Umbilical cord (tissue), 2 donors: Measurements from ENCODE around the gene CARNS1. TPM values are rescaled to one million over a fixed set of nuclear protein-coding genes. Genes with fewer than 3 reads are reported as not detected.
"Not testable (repeated sequence)": the region's sequence is repeated elsewhere in the genome, so short reads cannot be mapped to it uniquely, and the experiment has no call there.

Experiments
- DNase-seq: peaks from one replicate; pipeline ENCODE4 v3.0.0-alpha.2; 2015; ENCODE audit warnings: low spot score
- total RNA-seq: library from RNA; depleted of rRNA; stranded (reverse); fragments of >200 nt; gene quantifications from one replicate; pipeline ENCODE4 v1.2.3, GENCODE V29; 2014; ENCODE audit warnings: low replicate concordance; ENCODE audit not compliant: insufficient read depth

The CARNS1 gene
- total RNA-seq, 1 donor from 2014 or later = 1.2 TPM

DNA sequence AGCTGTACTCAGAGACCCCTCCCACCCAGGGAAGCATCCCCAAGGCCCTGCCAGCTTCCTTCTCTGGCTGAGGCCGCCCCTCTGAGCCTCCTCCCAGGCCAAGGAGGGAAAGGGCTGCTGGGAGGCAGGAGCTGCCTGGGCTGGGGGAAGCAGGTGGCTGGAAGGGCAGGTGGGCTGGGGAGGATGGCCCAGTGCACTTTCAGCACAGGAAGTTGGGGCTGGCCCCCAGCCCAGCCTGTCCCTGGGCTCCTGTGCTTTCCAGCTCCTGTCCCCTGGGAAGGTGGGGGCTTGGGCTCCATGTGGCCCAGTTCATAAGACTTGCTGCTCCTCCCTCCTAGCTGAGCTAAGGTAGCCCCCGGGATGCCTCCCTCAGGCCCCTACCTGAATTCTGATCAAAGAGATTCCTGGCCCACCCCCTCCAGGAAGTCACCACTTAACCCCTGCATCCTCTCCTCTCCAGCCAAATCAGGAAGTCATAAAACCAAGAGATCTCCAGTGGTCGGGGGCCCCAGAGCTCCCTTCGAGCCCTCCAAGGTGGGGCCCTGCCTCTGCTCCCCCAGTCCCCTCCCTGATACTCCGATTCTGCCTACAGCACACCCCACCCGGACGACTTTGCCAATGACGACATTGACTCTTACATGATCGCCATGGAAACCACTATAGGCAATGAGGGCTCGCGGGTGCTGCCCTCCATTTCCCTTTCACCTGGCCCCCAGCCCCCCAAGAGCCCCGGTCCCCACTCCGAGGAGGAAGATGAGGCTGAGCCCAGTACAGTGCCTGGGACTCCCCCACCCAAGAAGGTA, 18.7 kb upstream of the CARNS1 start:
- DNase-seq = no peak

DNA sequence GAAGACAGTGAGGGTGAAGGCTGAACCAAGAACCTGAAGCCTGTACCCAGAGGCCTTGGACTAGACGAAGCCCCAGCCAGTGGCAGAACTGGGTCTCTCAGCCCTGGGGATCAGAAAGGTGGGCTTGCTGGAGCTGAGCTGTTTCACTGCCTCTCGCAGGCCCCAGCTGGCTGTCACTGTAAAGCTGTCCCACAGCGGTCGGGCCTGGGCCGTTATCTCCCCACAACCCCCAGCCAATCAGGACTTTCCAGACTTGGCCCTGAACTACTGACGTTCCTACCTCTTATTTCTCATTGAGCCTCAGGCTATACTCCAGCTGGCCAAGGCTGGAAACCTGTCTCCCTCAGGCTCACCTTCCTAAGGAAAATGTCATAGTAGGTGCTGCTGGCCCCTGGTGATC, 17.9 kb upstream of the CARNS1 start:
- no peak for DNase-seq

DNA sequence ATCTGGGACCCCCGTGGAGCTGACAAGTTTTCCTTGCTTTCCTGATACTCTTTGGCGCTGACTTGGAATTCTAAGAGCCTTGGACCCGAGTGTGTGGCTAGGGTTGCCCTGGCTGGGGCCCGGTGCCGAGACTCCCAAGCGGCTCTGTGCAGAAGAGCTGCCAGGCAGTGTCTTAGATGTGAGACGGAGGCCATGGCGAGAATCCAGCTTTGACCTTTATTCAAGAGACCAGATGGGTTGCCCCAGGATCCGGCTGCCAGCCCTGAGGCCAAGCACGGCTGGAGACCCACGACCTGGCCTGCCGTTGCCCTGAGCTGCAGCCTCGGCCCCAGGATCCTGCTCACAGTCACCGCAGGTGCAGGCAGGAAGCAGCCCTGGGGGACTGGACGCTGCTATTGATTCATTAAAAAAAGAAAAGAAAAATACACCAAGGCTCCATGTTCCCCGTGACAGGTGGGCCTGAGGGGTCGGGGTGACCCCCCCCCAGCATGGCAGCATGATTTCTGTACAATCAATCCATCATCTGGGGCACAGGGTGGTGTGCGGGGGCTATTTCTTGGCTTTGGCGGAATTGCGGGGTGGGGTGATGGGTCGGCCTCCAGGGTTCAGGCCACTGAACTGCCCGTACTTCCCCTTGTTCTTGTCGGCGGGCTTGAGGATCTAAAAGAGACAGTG, 17.4 kb upstream of the CARNS1 start:
- DNase-seq = no peak

DNA sequence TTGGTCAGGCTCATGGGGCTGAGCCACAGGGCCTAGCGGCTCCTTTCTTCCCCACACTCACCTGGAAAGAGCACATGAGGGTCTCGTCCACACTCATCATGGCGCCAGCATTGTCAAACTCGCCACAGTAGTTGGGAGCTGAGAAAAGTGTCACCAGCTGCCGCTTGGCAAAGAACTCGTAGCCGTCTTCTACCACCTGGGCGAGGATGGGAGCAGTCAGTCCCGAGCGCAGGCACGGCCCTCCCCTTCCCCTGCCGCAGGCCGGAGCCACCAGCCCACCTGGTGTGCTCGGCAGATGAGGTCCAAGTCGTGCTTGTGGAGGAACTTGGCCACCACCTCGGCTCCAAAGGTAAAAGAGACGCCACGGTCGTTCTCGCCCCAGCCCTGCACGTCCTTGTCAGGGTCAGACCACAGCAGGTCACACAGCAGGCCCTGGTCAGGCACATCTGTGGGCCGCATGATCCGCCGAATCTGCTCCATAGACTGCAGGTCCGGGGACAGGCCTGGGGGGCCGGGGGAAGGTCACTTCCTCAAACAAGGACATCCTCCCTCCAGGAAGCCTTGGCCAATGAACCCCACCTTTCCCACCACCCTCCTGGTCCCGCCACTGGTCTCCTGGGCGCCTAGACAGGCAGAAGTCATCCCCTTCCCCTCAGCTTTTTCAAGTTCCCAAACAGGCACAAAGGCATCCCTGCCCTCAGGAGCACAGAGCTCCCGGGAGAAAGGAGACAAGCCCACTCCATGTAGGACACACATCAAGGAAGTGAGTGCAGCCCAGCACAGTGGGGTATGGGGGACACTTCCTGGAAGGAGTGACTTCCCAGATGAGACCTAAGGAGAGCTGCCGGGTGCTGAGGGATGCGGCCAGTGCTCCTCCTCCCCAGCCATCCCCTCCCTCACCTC, 16.6 kb upstream of the CARNS1 start:
- DNase-seq = no peak

DNA sequence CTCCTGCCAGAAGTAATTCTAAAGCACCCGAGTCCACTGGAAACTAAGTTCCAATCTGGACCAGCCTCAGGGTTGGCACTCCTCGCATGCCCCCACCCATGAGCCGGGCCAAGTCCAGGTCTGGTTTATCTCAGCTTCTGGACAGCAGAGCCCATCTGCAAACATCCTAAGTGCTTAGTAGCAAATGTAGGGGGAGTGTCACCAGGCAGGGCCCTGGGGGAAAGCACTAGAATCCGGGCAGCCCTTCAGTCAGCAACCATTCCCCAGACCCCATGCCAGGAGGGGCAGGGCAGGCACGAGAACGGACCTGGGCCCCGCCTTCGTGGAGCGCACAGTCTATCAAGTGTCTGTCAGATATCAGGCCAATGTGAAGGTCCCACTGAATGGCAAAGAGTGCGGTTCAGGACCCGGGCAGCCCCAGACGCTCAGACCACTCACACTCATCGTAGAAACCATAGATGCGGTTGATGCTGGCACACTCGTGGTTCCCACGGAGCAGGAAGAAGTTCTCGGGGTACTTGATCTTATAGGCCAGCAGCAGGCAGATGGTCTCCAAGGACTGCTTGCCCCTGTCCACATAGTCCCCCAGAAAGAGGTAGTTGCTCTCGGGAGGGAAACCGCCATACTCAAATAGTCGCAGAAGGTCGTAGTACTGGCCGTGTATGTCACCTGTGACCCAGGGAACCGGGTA, 15.1 kb upstream of the CARNS1 start:
- DNase-seq = peak; percentile 63

DNA sequence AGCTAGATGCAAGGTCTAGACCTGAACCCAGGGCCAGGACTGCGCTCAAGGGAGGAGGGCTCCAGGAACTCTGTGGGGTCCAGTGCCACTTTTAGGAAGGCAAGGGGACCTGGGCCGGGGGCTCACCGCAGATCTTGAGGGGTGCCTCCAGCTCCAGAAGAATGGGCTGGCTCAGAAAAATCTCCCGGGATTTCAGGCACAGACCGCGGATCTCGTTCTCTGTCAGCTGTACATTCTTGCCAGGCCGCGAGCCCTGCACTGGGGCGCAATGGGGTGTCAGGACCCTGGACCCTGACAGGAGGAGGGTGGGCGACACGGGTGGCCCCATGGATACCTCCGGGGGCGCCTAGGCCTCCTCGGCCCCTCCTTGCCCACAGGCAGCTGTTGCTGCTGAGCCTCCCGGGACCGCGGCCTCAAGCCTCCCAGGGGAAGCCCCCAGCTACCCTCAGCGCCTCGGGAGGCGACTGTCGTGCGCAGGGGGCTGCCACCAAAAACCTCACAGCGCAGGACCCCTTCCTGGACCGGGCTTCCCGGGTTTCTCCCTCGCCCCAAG, 14.5 kb upstream of the CARNS1 start:
- DNase-seq = no peak

DNA sequence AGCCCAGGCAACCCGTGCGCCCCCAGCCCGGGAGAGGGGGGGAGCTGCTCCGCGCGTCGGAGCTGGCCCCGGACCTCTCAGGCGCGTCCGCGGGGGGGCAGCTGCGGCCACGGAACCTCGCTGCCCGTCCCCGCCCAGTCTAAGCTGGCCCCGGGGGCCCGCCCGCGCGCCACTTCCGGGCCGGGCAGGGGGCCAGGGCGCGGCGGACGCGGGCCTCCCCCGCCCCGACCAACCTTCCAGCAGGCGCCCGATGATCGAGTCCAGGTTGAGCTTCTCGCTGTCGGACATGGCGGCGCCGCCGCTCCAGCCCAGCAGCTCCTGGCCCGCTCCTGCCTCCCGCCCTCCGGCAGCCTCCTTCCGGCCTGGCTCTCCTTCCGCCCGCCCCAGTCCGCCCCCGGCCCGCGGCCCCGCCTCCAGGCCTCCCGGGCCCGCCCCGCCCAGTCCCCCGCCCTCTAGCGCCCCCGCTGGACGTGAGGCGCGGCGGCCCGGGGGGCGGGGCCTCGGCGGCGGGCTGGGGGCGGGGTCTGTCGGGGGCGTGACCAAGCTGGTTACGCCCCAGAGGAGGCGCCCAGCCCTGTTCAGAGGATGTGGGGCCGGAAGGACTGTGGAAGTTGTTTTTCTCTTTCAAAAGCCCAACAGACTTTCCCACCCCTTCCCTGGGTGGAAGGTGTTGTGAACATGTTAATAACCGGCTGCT, 13.8 kb upstream of the CARNS1 start, which contains the start of gene PPP1CA:
PPP1CA (minus strand) TSS at position 364 of the 697 bp plus-strand sequence; CDS start at position 288, 76 bp downstream.
- peak; percentile 93 for DNase-seq

DNA sequence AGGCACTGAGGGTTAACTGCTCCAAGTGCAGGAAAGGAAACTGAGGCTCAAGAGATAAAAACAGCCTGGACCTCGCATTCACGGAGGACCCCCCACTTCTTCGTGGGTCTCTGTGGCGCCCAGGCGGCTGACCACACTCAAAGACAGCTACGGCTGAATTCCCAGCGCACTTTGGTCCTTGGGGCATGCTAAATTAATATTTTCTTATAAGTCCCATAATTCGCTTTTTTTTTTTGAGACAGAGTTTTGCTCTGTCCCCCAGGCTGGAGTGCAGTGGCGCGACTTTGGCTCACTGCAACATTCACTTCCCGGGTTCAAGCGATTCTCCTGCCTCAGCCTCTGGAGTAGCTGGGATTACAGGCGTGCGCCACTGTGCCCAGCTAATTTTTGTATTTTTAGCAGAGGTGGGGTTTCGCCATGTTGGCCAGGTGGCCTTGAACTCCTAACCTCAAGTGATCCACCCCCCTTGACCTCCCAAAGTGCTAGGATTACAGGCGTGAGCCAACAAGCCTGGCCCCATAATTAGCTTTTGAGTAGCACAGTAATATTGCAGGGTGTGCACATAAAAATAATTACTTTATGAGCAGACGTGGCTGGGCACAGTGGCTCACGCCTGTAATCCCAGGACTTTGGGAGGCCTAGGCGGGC, 13.2 kb upstream of the CARNS1 start:
- DNase-seq = not testable (repeated sequence)

DNA sequence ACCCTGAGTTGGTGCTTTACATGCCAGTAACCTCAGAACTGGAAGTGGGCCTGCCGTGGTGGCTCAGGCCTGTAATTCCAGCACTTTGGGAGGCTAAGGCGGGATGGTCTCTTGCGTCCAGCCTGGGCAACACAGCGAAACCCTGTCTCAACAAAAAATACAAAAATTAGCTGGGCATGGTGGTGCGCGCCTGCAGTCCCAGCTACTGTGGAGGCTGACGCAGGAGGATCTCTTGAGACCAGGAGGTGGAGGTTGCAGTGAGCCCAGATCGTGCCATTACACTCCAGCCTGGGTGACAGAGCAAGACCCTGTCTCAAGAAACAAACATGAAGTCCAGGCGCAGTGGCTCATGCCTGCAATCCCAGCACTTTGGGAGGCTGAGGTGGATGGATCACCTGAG, 12.4 kb upstream of the CARNS1 start:
- DNase-seq = not testable (repeated sequence)

DNA sequence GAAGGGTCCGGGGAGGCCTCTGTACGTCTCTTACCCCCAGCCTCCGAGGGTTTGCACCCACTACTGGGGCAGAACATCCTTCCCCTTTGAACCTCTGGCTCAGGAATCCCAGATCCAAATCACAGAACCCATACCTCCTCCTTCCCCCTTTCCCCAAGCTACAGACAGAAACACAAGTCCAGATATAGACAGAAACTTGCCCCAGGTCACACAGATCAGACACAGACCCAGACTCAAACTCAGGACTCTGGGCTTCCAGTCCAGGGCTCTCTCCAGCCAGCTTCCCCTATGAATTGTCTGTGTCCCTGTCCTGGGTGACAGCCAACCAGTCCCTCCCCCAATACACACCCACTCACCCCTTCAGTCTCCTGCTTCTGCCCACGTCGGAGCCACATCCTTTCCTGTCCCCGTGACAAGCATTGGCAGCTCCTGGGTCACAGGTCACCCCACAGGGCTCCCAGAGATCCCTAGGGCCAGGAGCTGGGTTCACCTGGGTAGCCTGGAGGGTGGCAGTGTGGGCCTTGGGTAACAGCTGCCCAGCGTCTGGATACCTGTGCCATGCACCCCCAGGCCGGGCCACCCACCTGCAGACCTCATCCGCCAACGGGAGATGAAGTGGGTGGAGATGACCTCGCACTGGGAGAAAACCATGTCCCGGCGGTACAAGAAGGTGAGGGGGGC, 10.8 kb upstream of the CARNS1 start:
- DNase-seq = no peak

DNA sequence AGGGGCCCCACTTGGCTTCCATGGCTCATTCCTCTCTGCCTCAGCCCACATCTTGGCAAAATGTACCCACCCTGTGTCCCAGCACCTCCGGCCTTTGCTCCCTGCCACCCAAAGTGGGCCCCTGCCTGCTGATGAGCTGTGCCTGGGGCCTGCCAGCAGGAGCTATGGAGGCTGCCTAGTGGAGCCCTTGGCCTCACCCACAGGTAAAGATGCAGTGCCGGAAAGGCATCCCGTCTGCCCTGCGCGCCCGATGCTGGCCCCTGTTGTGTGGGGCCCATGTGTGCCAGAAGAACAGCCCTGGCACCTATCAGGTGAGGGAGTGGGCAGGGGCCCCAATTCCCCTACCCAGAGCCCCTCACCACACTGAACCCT, 10.3 kb upstream of the CARNS1 start:
- DNase-seq = no peak

DNA sequence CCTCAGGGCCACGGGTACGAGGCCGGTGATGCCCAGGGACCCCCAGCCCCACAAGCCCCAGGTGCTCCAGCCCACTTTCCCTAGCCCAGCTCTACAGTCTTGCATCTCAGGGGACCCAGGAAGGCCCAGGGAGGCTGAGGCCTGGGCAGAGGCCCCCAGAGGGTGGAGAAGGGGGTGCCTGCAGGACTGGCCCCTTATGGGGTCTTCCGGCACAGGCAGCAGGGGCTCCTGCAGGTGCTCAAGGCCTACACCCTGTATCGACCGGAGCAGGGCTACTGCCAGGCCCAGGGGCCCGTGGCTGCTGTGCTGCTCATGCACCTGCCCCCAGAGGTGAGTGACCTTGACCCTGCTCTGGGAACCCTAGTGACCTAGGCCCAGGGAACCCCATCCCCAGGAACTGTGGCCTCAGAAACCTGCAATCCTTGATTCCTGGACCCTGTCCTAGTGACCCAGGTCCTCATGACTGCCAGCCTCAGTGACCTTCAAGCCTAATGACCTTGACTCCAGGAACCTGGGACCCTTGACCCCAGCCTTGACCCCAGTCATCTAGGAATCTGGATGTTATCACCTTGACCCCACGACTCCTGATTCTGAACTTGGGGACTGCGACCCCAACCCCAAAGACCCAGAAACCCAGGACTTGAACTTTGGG, 9.7 kb upstream of the CARNS1 start:
- DNase-seq = no peak

DNA sequence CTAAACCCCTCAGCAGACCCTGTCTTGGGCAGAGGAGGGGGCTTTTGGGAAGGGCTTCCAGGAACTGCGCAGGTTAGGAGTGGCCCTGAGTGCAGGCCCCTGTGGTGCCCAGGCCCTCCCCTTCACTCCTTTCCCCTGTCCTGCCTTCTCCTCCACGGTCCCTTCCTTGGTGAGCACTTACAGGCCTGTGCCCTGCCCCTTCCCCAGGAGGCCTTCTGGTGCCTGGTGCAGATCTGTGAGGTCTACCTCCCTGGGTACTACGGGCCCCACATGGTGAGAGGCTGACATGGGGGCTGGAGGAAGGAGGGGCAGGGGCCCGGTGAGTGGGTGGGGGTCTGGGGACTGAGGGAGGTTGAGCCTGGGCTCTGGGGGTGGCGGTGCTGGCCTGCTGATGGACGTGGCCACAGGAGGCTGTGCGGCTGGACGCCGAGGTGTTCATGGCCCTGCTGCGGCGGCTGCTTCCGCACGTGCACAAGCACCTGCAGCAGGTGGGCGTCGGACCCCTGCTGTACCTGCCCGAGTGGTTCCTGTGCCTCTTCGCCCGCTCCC, 9.0 kb upstream of the CARNS1 start:
- no peak for DNase-seq

DNA sequence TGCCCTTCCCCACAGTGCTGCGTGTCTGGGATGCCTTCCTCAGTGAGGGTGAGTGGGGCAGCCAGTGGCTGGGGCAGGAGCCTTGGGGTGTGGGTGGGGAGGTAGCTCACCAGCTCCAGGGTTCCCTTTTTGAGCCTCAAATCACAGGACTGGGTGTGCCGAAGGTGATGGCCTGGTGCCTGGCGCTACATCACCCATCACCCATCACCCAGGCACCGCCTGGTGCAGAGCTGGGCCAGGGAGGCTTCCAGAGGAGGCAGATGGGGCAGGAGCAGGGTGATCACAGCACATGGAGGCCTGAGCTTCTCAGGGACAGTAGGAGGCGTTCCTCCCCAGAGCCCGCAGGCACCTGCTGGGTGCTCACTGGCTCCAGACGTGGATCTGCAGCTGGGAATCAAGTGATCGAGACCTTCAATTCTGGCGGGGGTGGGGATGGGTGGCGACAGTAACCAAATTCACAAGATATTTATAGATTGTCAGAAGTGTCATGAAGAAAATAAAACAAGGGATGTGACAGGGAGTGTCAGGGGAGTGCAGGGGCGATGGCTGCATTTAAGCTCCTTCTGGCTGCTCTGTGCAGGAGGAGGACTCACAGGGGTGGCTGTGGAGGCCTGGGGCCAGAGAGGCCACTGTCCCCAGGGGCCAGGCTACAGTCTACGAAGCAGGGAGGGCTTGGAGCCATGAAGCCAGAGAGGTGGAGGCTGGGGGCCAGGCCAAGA, 8.3 kb upstream of the CARNS1 start:
- DNase-seq = no peak

DNA sequence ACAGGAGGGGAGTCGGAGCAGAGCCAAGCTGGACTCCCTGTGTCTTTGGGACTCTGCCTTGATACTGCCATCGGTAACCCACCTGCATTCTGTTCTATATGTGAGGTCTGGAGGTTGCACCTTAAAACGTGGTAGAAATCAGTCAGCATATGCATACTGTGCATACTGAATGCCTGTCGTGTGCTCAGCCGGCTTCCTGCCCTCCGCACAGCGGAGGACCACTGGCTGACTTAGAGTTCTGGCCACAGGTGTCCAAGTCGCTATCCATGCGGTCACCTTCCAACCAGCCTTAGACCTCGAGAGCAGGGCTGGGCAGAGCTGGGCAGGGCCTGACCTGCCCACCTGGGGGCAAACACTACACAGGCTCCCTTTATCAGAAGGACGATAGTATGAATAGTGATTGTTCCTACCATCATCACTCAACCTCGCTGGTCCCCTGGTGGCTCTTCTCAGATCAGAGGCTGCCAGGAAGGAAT, 7.8 kb upstream of the CARNS1 start:
- no peak for DNase-seq

DNA sequence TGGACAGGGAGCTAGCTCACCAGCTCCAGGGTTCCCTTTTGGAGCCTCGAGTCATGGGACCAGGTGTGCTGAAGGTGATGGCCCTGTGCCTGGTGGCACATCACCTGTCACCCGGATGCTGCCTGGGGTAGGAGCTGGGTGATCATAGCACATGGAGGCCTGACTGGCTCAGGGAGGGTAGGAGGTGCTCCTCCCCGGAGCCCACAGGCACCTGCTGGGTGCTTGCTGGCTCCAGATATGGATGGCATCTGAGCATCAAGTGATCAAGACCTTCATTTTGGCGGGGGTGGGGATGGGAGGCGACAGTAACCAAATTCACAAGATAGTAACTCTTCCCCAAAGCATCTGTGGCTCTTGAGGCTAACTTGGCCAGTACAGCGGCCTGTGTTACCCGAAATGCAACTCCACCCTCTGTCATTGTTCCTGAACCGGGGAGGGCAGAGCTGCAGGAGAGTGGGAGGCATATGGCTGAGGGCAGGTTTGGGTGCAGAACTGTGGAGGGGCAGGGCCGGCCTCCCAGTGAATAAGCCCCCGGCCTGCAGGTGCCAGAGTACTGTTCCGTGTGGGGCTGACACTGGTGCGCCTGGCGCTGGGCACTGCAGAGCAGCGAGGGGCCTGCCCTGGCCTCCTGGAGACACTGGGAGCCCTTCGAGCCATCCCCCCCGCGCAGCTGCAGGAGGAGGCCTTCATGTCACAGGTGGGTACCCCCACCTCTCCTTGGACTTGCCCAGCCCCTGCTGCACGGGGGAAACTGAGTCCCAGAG, 6.9 kb upstream of the CARNS1 start:
- DNase-seq = no peak

DNA sequence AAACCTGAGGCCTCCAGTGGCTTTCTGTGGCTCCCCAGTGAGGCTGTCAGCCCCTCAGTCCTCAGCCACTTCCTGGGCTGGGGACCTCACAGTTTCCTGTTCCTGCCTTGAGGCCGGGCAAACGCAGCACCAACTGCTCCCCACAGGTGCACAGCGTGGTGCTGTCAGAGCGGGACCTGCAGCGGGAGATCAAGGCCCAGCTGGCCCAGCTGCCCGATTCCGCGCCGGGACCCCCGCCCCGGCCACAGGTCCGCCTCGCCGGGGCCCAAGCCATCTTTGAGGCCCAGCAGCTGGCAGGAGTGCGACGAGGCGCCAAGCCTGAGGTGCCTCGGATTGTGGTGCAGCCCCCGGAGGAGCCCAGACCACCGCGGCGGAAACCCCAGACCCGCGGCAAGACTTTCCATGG, 6.2 kb upstream of the CARNS1 start:
- DNase-seq = no peak
